Large intestine (tissue), 3 donors: ENCODE measurements around the gene GLUL. TPM values are rescaled to one million over a fixed set of nuclear protein-coding genes. Genes with fewer than 3 reads are reported as not detected.
"Not testable (repeated sequence)": the region's sequence is repeated elsewhere in the genome, so short reads cannot be mapped to it uniquely, and the experiment has no call there.

Experiments used
- DNase-seq, 2 donors: peaks; one replicate each; pipeline versions ENCODE4 v3.0.0 to v3.0.0-alpha.2; 2013
- H3K27ac ChIP-seq: one replicate; pipeline ENCODE4 v1.5.1; 2013; ENCODE audit warnings: low read length
- H3K27me3 ChIP-seq: 2 replicates; pipeline ENCODE4 v1.6.1; 2013; ENCODE audit warnings: low read length; ENCODE audit not compliant: control insufficient read depth, insufficient read depth
- H3K36me3 ChIP-seq: 2 replicates; pipeline ENCODE4 v1.6.1; 2013; ENCODE audit warnings: low read length; ENCODE audit not compliant: control insufficient read depth, insufficient read depth
- H3K4me1 ChIP-seq: one replicate; pipeline ENCODE4 v1.6.1; 2013; ENCODE audit warnings: low read length; ENCODE audit not compliant: control insufficient read depth, insufficient read depth
- H3K4me3 ChIP-seq: one replicate; pipeline ENCODE4 v1.5.1; 2013; ENCODE audit warnings: low read length
- H3K9me3 ChIP-seq: one replicate; pipeline ENCODE4 v1.6.1; 2013; ENCODE audit warnings: mild to moderate bottlenecking, low read depth, low read length, moderate library complexity; ENCODE audit not compliant: control insufficient read depth
- WGBS: methylation state at CpG from one replicate; pipeline ENCODE4 v1.1.5; 2013; ENCODE audit warnings: low lambda C conversion rate; ENCODE audit not compliant: insufficient coverage; 5-methylcytosine and 5-hydroxymethylcytosine counted together
- polyA plus RNA-seq: library from polyadenylated mRNA; unstranded; fragments of 120-200 nt; gene quantifications from one replicate; pipeline ENCODE4 v1.2.1, GENCODE V29; 2013

The GLUL gene
- polyA plus RNA-seq, 1 donor, result 164 TPM

DNA sequence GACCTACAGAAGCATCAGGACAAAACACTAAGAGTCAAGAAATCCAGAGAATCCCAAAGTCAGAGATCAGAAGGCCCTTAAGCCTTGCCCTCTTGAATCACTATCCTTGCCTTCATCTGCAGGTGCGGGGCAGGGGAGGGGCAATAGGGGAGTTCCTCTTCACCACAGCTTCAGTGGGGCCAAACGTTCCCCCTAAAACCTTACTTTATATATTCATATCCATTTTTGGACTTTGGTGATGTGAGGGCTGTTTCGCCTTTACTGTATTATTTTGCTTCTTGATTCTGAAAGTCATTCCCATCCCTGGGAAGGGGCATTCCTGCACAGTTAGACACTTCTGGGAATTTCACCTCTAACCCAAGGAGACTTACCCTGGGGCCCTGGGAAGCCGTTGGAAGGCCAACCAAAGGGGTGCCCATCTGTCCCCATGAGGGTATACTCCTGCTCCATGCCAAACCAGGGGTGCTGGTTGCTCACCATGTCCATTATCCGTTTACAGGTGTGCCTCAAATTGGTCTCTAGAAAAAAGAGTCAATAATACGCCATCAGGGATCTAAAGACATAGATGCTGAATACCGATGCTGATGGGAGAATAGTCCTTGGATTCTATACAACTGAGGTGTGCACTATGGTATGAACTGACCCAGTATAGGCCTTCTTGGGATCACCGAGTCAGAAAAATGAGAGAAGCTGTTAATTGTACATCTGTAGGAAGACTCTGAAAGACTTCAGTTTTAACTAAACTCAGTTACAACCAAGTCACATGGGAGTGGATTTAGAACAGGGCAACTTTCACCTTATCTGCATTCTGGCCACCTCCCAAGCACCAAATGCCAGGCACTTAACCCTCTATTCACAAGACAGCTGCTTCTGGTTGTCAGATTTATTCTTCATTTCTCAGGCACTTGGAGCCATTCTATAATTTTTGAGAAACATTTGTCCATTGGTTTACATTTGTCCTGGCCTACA is 5.4 kb downstream of the GLUL start:
- 95% methylated on average over 3 of the region's 8 CpGs for WGBS
- Histone ChIP-seq H3K4me3 (no peak overlapping the region), H3K27ac (no peak overlapping the region), H3K27me3 (no peaks in the 10 kb centered on the region), H3K9me3 (no peaks in the 10 kb centered on the region), H3K4me1 (no peaks in the 10 kb centered on the region), H3K36me3 (peaks cover 58% of the 10 kb centered on the region)
- DNase-seq, result no peak

- Histone ChIP-seq H3K4me1 (no peaks in the 10 kb centered on the region), H3K9me3 (no peaks in the 10 kb centered on the region), H3K36me3 (peaks cover 58% of the 10 kb centered on the region), H3K27me3 (no peaks in the 10 kb centered on the region), H3K4me3 (no peak overlapping the region), H3K27ac (no peak overlapping the region)
- DNase-seq, result no peak
- WGBS, result no CpG with 5 or more reads among the region's 19 CpGs
Observed at GRCh38 chr1:182384387-182384960, 7.1 kb downstream of the GLUL start.

GRCh38 chr1:182383934-182384333 is 7.7 kb downstream of the GLUL start:
- WGBS, result 90% methylated on average over 2 of the region's 7 CpGs
- H3K36me3 ChIP-seq, result peaks cover 58% of the 10 kb centered on the region

GRCh38 chr1:182383037-182383661 is 8.4 kb downstream of the GLUL start:
- Histone ChIP-seq H3K27ac (no peak overlapping the region), H3K9me3 (no peaks in the 10 kb centered on the region), H3K4me1 (no peaks in the 10 kb centered on the region), H3K36me3 (peaks cover 52% of the 10 kb centered on the region), H3K4me3 (no peak overlapping the region), H3K27me3 (no peaks in the 10 kb centered on the region)
- DNase-seq, result no peak
- WGBS, result 100% methylated on average over 1 of the region's 4 CpGs

More at GRCh38 chr1:182383934-182384333, 7.7 kb downstream of the GLUL start:
- no peak overlapping the region for H3K4me3 ChIP-seq
- no peaks in the 10 kb centered on the region for H3K27me3 ChIP-seq
- H3K9me3 ChIP-seq, result no peaks in the 10 kb centered on the region
- no peak for DNase-seq
- H3K27ac ChIP-seq, result no peak overlapping the region
- no peaks in the 10 kb centered on the region for H3K4me1 ChIP-seq

GRCh38 chr1:182381962-182382819 is 9.4 kb downstream of the GLUL start:
- Histone ChIP-seq H3K4me1 (no peaks in the 10 kb centered on the region), H3K9me3 (no peaks in the 10 kb centered on the region), H3K4me3 (no peak overlapping the region), H3K36me3 (peaks cover 43% of the 10 kb centered on the region), H3K27me3 (no peaks in the 10 kb centered on the region), H3K27ac (no peak overlapping the region)
- DNase-seq, result no peak
- 62% methylated on average over 3 of the region's 9 CpGs for WGBS

GRCh38 chr1:182380199-182380598 is 11.4 kb downstream of the GLUL start:
- Histone ChIP-seq H3K27ac (no peak overlapping the region), H3K4me1 (no peaks in the 10 kb centered on the region), H3K27me3 (no peaks in the 10 kb centered on the region), H3K9me3 (no peaks in the 10 kb centered on the region), H3K36me3 (peaks cover 23% of the 10 kb centered on the region), H3K4me3 (no peak overlapping the region)
- WGBS, result no CpG with 5 or more reads among the region's 4 CpGs
- no peak for DNase-seq

DNA sequence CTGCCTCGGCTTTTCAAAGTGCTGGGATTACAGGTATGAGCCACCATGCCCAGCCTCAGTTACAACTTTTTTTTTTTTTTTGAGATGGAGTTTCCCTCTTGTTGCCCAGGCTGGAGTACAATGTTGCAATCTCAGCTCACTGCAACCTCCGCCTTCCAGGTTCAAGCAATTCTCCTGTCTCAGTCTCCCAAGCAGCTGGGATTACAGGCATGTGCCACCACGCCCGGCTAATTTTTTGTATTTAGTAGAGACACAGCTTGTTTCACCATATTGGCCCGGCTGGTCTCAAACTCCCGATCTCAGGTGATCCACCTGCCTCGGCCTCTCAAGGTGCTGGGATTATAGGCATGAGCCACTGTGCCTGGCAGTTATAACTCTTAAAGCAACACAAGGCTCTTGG is 11.8 kb downstream of the GLUL start:
- H3K9me3 ChIP-seq, DNase-seq, H3K4me1 ChIP-seq, H3K27ac ChIP-seq, H3K27me3 ChIP-seq, H3K4me3 ChIP-seq: not testable (repeated sequence)
- peaks cover 22% of the 10 kb centered on the region for H3K36me3 ChIP-seq
- WGBS, result no CpG with 5 or more reads among the region's 7 CpGs

GRCh38 chr1:182376936-182377574 is 14.5 kb downstream of the GLUL start:
- Histone ChIP-seq H3K9me3 (no peaks in the 10 kb centered on the region), H3K36me3 (peaks cover 5% of the 10 kb centered on the region), H3K27me3 (no peaks in the 10 kb centered on the region), H3K27ac (no peak overlapping the region), H3K4me1 (no peaks in the 10 kb centered on the region), H3K4me3 (no peak overlapping the region)
- DNase-seq, result no peak

- H3K27ac ChIP-seq, result no peak overlapping the region
- no peak overlapping the region for H3K4me3 ChIP-seq
- WGBS, result 100% methylated on average over 1 of the region's 5 CpGs
- no peaks in the 10 kb centered on the region for H3K9me3 ChIP-seq
- H3K4me1 ChIP-seq, result no peaks in the 10 kb centered on the region
- H3K27me3 ChIP-seq, result no peaks in the 10 kb centered on the region
- no peak for DNase-seq
- H3K36me3 ChIP-seq, result no peaks in the 10 kb centered on the region
Observed at GRCh38 chr1:182374101-182374834, 17.3 kb downstream of the GLUL start.
